Measurements from ENCODE around the gene HERC4. TPM values are rescaled to one million over a fixed set of nuclear protein-coding genes. Genes with fewer than 3 reads are reported as not detected.
"Not testable (repeated sequence)": the region's sequence is repeated elsewhere in the genome, so short reads cannot be mapped to it uniquely, and the experiment has no call there.

Gene HERC4
- total RNA-seq, 3 donors from 2014 or later = 43.2 to 81.4 (median 66.2) TPM

DNA sequence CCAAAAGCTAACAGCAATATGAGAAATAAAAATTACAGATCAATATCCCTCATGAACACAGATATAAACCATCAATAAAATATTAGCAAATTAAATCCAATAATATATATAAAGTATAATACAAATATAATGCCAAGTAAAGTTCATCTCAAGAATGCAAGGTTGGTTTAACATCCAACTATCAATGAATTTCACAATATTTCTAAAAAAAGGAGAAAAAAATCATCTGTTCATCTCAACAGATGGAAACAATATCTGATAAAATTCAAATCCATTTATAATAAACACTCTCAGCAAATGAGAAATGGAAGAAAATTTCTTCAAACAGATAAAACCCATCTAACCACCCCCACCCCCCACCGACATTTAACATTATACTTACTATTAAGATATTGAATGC, 103.8 kb downstream of the HERC4 start:
- intact Hi-C loops (cut with DNase I; ENCODE audit: low total_unique reads) = no loop called here
- Histone ChIP-seq H3K4me3 (no peak overlapping the region), H3K27ac (no peak overlapping the region), H3K27me3 (no peaks in the 10 kb centered on the region), H3K36me3 (no peaks in the 10 kb centered on the region), H3K9me3 (peaks cover 0 to 13% of the 10 kb centered on the region in 2 donors), H3K4me1 (no peaks in the 10 kb centered on the region)
- DNase-seq (ENCODE audit: low spot score in 2 of 2) = no peak
- TF ChIP-seq, protein P1, sequence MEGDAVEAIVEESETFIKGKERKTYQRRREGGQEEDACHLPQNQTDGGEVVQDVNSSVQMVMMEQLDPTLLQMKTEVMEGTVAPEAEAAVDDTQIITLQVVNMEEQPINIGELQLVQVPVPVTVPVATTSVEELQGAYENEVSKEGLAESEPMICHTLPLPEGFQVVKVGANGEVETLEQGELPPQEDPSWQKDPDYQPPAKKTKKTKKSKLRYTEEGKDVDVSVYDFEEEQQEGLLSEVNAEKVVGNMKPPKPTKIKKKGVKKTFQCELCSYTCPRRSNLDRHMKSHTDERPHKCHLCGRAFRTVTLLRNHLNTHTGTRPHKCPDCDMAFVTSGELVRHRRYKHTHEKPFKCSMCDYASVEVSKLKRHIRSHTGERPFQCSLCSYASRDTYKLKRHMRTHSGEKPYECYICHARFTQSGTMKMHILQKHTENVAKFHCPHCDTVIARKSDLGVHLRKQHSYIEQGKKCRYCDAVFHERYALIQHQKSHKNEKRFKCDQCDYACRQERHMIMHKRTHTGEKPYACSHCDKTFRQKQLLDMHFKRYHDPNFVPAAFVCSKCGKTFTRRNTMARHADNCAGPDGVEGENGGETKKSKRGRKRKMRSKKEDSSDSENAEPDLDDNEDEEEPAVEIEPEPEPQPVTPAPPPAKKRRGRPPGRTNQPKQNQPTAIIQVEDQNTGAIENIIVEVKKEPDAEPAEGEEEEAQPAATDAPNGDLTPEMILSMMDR (IDR thresholded peaks at IDR 0.05) = no peak
- TF ChIP-seq POLR2A (IDR thresholded peaks at IDR 0.05) = no peak
- no peak for TF ChIP-seq POLR2AphosphoS5 (IDR thresholded peaks at IDR 0.05)

DNA sequence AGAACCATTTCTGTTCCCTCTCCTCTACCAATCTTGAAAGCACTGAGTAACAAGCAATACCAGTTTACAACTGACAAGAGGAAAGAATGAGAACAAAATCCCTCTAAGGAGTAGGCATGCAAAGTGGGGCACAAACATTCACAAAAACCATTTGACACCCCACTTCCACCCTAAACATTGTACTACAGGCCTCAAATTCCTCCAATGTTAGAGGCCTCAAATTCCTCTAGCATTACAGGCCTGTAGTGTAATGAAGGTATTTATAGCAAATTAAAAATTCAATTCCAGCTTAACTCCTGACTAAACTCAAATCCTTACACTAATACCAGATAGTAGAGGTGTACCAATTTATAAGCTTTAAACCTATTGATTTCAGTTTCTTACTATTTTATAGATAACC, 105.2 kb downstream of the HERC4 start:
- Histone ChIP-seq H3K4me1 (no peaks in the 10 kb centered on the region), H3K36me3 (no peaks in the 10 kb centered on the region), H3K27ac (no peak overlapping the region), H3K4me3 (no peak overlapping the region), H3K9me3 (peaks cover 0 to 13% of the 10 kb centered on the region in 2 donors), H3K27me3 (no peaks in the 10 kb centered on the region)
- no peak for DNase-seq (ENCODE audit: low spot score in 2 of 2)
- TF ChIP-seq POLR2AphosphoS5 (IDR thresholded peaks at IDR 0.05) = no peak
- TF ChIP-seq, protein P1 (IDR thresholded peaks at IDR 0.05) = no peak
- no peak for TF ChIP-seq POLR2A (IDR thresholded peaks at IDR 0.05)
- intact Hi-C loops (cut with DNase I; ENCODE audit: low total_unique reads) = no loop called here

DNA sequence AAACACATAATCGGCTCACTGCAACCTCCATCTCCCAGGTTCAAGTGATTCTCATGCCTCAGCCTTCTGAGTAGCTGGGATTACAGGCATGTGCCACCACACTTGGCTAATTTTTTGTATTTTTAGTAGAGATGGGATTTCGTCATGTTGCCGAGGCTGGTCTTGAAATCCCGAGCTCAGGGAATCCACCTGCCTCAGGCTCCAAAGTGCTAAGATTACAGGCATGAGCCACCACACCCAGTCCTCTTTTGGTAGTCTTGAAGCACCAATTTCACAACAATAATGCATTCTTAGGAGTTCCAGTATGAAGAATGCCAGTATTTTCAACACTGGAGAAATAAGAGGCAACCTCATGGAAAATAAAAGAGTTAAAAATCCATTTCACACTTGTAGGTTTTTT, 109.0 kb downstream of the HERC4 start:
- intact Hi-C loops (cut with DNase I; ENCODE audit: low total_unique reads); H3K27ac ChIP-seq; DNase-seq (ENCODE audit: low spot score in 2 of 2); H3K4me1 ChIP-seq; H3K4me3 ChIP-seq; H3K9me3 ChIP-seq; H3K36me3 ChIP-seq; H3K27me3 ChIP-seq: not testable (repeated sequence)

DNA sequence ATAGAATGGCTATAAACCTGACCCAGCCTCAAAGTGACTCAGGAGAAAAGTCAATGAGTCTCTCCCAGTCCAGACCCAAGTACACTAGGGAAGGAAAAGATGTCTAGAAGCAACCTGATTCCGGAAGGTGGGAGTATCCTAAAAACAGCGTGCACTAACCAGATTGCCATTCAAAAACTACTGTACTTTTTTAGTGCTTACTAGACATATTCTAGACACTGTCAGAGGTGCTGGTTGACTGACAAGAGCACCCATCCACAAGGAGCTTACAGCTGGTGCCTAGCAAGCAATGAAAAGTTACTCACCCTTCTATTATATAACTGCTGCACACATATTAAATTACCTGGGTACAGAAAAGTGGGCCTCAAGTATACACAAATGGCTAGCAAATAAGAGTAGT, 109.6 kb downstream of the HERC4 start:
- no peaks in the 10 kb centered on the region for H3K9me3 ChIP-seq
- no peaks in the 10 kb centered on the region for H3K36me3 ChIP-seq
- intact Hi-C loops (cut with DNase I; ENCODE audit: low total_unique reads) = no loop called here
- DNase-seq (ENCODE audit: low spot score in 2 of 2) = no peak
- H3K4me1 ChIP-seq = no peaks in the 10 kb centered on the region
- H3K27ac ChIP-seq = no peak overlapping the region
- no peaks in the 10 kb centered on the region for H3K27me3 ChIP-seq
- no peak overlapping the region for H3K4me3 ChIP-seq
- TF ChIP-seq POLR2A (IDR thresholded peaks at IDR 0.05) (no peak), POLR2AphosphoS5 (IDR thresholded peaks at IDR 0.05) (no peak)
- TF ChIP-seq, protein P1 (IDR thresholded peaks at IDR 0.05) = no peak

GRCh38 chr10:67959839-67960476, 115.1 kb downstream of the HERC4 start:
- DNase-seq (ENCODE audit: low spot score in 2 of 2) = no peak
- TF ChIP-seq POLR2AphosphoS5 (IDR thresholded peaks at IDR 0.05) = no peak
- TF ChIP-seq, protein P1 (IDR thresholded peaks at IDR 0.05) = no peak
- TF ChIP-seq POLR2A (IDR thresholded peaks at IDR 0.05) = no peak
- no peak overlapping the region for H3K27ac ChIP-seq
- H3K4me1 ChIP-seq = no peaks in the 10 kb centered on the region
- no peak overlapping the region for H3K4me3 ChIP-seq
- intact Hi-C loops (cut with DNase I; ENCODE audit: low total_unique reads) = no loop called here
- no peaks in the 10 kb centered on the region for H3K27me3 ChIP-seq
- no peaks in the 10 kb centered on the region for H3K36me3 ChIP-seq
- no peaks in the 10 kb centered on the region for H3K9me3 ChIP-seq

GRCh38 chr10:67955614-67956013, 119.5 kb downstream of the HERC4 start:
- no peaks in the 10 kb centered on the region for H3K4me1 ChIP-seq
- H3K27me3 ChIP-seq = no peaks in the 10 kb centered on the region
- TF ChIP-seq, protein P1 (IDR thresholded peaks at IDR 0.05) = no peak
- TF ChIP-seq POLR2A (IDR thresholded peaks at IDR 0.05) = no peak
- no peak for TF ChIP-seq POLR2AphosphoS5 (IDR thresholded peaks at IDR 0.05)
- H3K36me3 ChIP-seq = no peaks in the 10 kb centered on the region
- H3K9me3 ChIP-seq = no peaks in the 10 kb centered on the region
- intact Hi-C loops (cut with DNase I; ENCODE audit: low total_unique reads) = no loop called here
- no peak overlapping the region for H3K4me3 ChIP-seq
- no peak overlapping the region for H3K27ac ChIP-seq
- no peak for DNase-seq (ENCODE audit: low spot score in 2 of 2)

Data from breast epithelium (tissue), 4 donors.